PFSK-1 (cell line): ENCODE results near the gene LRCH1.

Source experiments
- POLR2AphosphoS5 ChIP-seq: IDR thresholded peaks from 2 replicates; pipeline ENCODE4 v1.6.1; 2012; ENCODE audit warnings: low read depth, mild to moderate bottlenecking, control low read depth, low read length, moderate library complexity
- TAF1 ChIP-seq: IDR thresholded peaks from 2 replicates; pipeline ENCODE4 v1.6.1; 2012; ENCODE audit warnings: low read length, control low read depth, borderline replicate concordance; ENCODE audit not compliant: insufficient read depth
- TF ChIP-seq, protein P1 (sequence below), 2 experiments: IDR thresholded peaks; 2 replicates each; pipeline versions ENCODE4 v1.6.1 to v1.8.0; 2011 to 2012; ENCODE audit warnings: low read depth in 2 of 2, low read length in 2 of 2, control low read depth in 1 of 2, inconsistent platforms in 1 of 2, mild to moderate bottlenecking in 1 of 2, moderate library complexity in 1 of 2; ENCODE audit not compliant: insufficient read depth in 1 of 2

DNA sequence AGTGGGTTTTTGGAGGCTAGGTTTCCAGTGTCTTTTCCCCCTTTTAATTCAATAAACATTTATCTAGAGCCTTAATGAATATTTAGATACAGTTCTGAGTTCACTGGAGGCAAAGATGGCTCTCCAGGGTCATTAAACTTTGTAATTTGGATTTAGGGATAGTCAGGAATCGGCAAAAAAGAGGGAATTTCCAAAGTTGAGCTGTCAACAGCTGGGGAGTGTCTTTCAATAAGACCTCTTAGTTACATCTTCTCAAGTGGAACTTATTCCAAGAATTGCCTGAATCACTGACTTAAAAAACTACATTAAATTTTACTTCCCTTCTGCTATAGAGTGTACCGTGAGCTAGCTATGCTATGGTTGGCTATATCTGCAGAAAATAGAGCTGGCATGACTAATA is 2.0 kb downstream of the LRCH1 start:
- TF ChIP-seq TAF1 (no peak), POLR2AphosphoS5 (no peak)
- TF ChIP-seq, protein P1, sequence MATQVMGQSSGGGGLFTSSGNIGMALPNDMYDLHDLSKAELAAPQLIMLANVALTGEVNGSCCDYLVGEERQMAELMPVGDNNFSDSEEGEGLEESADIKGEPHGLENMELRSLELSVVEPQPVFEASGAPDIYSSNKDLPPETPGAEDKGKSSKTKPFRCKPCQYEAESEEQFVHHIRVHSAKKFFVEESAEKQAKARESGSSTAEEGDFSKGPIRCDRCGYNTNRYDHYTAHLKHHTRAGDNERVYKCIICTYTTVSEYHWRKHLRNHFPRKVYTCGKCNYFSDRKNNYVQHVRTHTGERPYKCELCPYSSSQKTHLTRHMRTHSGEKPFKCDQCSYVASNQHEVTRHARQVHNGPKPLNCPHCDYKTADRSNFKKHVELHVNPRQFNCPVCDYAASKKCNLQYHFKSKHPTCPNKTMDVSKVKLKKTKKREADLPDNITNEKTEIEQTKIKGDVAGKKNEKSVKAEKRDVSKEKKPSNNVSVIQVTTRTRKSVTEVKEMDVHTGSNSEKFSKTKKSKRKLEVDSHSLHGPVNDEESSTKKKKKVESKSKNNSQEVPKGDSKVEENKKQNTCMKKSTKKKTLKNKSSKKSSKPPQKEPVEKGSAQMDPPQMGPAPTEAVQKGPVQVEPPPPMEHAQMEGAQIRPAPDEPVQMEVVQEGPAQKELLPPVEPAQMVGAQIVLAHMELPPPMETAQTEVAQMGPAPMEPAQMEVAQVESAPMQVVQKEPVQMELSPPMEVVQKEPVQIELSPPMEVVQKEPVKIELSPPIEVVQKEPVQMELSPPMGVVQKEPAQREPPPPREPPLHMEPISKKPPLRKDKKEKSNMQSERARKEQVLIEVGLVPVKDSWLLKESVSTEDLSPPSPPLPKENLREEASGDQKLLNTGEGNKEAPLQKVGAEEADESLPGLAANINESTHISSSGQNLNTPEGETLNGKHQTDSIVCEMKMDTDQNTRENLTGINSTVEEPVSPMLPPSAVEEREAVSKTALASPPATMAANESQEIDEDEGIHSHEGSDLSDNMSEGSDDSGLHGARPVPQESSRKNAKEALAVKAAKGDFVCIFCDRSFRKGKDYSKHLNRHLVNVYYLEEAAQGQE (IDR thresholded peaks at IDR 0.05; ENCODE audit: insufficient read depth in 1 of 2, low read depth in 2 of 2, low read length in 2 of 2) = no peak
